Inflammatory macrophage treated with lipopolysaccharide for 1 hour (primary cell): ENCODE measurements around the gene MARCHF11.

ENCODE experiments used
- DNase-seq, 2 donors: peaks; one replicate each; pipeline ENCODE4 v3.0.0-alpha.2; 2020 to 2022

MARCHF11 gene, protein sequence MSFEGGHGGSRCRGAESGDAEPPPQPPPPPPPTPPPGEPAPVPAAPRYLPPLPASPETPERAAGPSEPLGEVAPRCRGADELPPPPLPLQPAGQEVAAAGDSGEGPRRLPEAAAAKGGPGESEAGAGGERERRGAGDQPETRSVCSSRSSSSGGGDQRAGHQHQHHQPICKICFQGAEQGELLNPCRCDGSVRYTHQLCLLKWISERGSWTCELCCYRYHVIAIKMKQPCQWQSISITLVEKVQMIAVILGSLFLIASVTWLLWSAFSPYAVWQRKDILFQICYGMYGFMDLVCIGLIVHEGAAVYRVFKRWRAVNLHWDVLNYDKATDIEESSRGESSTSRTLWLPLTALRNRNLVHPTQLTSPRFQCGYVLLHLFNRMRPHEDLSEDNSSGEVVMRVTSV

DNA sequence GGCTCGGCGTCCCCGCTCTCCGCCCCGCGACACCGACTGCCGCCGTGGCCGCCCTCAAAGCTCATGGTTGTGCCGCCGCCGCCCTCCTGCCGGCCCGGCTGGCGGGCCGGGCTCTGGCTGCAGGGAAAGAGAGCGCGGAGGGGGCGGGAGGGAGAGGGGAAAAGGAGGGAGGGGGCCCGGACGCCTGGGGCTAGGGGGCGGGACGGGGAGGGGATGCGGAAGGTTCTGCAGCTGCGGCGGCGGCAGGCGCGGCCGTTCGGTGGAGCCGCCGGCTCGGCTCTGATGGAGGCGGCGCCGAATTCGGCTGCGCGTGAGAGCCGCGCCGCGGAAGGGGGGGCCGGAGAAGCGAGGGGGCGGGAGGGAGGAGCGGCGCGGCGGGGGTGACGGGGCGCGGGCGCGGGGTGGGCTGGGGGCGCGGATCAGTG is at the start of gene MARCHF11:
TSS of gene MARCHF11 (minus strand) at position 281 of the 425 bp plus-strand sequence. CDS start at position 65, 216 bp downstream.
- DNase-seq: no peak

DNA sequence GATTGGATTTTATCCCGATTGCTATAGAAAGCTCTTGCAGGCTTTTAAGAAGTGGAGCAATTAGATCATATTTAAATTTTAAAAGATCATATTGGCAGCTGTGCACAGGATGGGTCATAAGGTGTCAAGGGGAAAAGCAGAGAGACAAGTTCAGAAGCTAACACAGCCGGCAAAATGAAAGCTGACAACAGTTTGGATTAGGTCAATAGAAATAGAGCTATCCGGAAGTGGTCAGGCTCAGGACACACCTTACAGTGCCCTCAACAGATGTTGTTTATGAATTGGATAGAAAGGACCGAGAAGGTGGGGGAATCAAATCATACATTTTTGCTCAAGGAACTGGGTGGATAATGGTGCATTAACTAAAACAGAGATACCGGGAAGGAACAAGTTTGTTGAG is 46.3 kb upstream of the MARCHF11 start:
- no peak for DNase-seq

DNA sequence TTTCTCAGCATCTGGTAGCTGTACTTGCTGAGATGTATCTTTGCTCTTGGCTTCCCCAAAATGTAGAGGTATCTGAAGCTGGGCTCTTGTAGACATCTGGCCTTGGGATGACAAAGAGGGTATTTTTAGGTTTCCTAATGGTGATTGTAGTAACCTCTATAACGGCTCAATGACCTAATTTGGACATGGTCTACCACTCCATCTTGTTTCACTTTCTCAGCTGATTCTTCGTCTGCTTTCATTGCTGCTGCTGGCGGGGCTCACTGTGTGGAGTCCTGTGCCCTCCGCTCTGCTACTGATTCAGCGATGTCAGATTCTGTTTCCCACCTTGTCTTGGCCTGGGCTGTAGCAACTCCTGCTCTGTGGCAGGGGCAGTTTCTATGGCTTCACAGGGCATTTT is 12.7 kb upstream of the MARCHF11 start:
- DNase-seq: no peak

DNA sequence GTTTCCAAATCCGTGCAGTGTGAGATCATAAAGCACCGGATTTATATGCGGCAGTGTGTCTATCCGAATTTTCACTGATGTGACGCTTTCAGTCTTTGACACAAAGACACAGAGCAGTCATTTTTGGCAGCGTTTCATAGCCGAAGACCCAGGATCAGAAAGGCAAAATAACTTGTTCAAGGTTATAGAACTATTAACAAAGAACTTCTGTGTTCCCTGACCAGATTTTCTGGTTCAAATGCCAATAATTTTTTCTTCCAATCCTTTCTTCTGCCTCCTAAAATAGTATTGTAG is 1.1 kb upstream of the MARCHF11 start:
- no peak for DNase-seq

DNA sequence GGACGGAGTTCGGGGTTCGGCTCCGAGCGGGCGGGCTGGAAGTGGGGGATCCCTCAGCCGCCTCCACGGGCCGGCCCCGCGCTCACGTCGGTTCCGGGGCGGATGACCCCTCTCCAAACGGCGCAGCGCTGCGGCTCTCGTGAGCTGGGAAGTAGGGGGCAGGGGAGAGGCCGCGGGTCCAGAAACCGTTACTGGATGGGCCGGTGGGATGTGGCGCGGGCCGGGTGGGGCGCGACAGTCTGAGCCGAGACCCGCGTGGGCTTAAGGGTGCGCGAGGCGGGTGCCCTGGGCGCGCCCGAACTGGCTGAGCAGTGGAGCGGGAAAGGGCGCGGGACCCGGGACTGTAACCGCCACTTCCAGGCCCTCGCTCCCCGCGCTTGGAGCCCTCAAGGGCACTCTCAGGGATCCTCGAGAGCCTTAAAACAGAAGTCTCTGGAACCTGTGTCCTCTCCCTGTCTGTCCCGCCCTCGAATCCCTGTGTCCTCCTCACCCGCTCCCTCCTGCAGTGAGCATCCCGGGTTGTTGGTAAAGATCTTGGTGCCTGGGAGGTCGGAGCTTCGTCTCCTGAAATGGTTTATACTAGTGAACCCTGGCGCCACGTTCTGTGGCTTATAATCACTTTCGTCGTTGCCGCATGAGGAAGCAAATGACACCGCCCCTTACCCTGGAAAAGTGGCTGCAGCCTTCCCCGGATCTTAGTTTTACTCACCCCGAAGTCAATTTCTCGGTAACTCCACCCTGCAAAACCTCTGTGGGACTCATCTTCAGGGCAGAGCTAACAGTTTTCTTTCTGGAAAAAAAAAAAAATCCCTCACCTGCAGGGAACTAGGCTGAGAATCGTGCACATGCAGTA is 571 bp upstream of the MARCHF11 start:
- DNase-seq: no peak

DNA sequence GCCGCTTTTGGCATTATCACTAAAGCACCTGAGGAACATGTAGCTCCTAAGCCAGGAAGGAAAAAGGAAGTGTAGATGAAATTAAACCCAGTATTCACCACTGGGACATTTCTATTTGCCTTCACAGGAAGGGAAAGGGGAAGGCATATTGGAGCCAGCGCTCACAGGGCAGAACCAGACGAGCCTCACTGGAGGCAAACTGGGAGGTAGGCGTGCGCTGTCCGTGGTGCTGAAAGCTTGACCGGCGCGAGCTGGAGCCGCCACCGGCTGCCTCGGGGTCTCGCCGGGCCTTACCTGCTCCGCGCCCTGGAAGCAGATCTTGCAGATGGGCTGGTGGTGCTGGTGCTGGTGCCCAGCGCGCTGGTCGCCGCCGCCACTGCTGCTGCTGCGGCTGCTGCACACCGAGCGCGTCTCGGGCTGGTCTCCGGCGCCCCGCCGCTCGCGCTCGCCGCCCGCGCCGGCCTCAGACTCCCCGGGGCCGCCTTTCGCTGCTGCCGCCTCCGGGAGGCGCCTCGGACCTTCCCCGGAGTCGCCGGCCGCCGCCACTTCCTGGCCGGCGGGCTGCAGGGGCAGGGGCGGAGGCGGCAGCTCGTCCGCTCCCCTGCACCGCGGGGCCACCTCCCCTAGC is 732 bp downstream of the MARCHF11 start:
- DNase-seq: peak; percentile 1 to 37

DNA sequence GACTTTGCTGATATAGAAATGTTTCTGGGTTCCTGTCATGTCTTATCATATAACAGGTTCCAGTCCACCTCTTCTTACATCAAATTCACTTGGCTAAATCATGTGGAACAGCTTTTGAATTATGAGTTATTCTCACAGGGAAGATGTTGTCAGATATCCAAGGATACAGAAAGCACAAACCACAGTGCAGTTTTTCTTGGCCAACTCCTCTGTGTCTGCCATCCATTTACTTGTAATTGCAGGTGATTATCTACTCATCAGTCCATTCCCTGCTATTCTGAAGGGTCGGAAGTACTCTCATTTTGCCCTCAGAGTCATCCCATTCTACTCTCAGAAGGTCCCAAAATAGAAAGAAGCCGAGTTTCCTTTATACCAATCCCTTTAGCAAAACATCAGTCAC is 10.0 kb downstream of the MARCHF11 start:
- DNase-seq: no peak

DNA sequence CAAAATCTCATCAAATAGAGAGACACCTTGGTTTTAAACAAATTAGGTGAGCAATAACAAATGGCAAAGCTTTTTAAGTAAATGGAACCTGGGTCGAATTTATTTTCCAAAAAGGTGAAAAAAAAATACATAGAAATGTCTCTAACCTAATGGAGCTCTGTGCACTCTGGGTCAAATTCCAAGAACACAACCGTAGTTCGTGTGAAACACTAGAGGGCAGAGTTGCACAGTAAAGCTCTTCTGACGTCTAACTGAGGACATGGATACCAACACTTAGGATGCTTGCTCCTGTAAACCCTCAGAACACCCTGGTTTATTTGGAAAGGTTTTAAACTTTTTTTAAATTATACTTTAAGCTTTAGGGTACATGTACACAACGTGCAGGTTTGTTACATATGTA is 18.9 kb downstream of the MARCHF11 start:
- DNase-seq: peak; percentile 28 to 47

DNA sequence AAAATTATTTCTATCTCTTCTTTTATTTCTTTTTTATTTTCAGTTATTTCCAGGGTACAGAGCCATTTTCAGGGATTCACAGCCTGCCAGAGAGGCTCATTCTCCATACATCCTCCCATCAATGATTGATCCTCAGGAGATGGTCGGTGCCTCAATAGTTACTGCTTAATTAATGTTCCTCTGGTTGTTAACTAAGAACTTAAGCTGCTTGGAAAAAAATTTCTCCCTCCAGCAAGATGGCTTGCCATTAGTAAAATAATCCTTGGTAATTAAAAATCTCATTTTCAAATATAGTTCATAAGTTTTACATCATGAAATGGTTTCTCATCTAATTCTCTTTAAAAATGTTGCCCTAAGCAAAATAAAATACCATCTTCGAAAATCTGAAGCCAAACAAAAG is 20.0 kb downstream of the MARCHF11 start:
- no peak for DNase-seq

DNA sequence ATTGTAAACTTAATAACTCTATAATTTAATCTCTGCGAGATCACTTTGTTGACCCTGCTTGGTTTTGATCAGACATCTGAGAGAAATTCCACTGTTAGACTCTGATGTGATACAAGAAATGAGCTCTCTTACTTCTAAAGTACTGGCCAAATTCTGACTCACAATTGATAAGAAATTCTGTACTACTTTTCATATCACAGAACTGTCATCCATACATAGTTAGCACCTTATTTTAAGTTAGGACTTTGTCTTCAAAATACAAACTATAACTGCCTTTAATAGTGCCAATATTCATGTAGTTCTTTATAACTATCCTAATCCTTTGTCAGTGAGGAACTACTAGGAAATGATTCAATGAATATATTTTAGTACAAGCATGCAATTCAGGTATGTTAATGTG is 23.4 kb downstream of the MARCHF11 start:
- no peak for DNase-seq

DNA sequence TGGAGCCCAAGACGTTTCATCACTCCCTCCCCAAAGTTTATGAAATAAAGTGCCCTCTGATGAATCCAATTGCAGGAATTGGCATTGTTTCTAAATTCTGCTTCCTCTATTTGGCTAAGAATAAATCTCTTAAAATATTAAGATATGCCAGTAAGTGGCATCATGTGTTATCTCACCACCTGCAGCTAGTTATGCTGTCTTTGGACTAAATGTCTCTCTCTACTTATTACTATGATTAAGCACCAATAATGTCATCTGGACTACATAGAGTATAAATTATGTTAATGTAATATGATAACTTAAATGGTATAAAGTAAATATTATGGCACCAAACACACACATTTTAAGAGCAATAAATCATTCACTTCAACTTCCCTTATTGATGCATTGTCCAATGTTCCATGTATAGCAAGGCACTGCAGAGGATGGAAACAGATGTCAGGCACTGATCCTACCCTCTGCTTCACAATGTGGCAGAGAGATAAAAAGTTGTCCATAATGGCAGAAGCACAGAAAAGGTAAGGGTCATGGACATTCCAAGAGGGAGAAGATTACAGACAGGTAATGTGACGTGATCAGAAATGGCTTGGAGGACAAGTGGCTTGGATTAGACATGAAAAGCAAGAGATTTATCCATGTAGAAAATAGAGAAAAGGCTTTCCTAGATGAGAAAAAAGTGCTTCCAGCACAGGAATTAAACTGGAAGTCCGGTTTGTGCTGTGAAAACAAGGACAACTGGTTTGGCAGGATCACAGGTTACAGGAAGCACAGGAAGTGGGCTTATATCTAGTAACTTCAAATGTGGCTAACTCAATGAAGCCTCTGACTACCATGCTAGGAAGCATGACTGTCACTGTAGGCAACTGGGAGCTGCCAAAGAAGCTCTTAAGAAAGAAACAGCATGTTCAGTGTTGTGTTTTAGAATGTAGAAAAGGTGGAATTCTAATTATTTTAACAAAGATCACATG is 26.7 kb downstream of the MARCHF11 start:
- DNase-seq: no peak

DNA sequence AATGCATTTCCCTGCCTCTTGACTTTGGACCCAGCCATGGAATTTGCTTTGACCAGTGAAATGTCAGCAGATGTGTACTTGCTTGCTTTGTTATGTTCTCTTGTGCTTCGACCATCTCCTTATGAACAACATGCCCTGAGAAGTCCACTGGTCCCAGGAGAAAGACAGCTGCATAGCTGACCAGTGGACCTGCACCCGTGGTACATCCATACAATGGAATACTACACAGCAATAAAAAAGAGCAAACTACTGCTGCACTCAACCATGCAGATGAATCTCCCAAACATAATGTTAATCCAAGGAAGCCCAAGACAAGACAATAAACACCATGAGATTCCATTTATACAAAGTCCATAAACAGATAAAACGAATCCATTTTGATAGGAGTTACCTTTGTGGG is 30.0 kb downstream of the MARCHF11 start:
- DNase-seq: no peak

DNA sequence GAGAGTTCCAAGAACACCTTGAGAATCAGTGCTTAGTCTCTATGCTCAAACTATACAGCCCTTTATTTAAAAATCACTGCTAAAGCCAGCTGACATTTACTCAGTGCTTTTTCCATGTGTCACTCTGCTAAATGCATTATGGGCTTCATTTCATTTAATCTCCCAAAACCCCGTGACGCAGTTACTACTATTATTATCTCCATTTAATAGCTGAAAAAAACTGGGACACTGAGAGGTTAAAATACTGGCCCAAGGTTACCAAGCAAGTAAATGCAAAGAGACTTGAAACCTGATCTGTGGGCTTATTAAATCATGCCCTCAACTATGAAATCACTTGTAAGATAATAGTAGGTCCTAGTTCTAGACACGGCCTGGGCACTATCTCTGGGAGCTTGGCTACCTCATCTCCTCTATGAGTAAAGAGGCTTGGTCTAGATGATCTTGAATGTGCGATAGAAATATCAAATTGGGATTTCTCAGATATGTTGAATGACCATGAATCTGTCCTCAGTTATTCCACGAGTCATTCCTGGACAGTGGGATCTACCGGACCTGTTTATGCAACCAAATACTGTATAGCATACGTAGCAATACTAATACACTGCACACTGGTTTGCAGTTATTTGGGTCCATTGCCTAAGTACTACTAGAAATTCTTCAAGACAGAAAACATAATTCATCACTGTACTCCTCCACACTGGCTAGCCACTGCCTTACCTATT is 32.3 kb downstream of the MARCHF11 start:
- no peak for DNase-seq

DNA sequence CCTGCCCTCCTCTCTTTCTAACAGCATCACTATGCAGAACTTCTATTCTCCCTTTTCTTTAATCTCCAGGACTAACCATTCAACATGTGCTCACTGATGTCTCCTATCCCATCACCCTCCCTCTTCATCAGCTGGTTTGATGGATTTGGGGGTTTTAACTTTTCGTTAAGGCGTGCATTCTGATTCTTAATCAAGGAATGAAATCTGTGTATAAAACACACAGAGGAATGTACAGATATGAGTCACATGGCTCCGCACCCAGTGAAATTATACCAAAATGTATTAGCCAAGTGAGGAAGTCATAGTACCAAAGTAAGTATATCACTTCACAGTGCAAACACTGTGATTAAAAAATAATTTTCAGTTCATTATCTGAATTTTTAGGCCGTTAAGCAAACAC is 35.2 kb downstream of the MARCHF11 start:
- DNase-seq: no peak

DNA sequence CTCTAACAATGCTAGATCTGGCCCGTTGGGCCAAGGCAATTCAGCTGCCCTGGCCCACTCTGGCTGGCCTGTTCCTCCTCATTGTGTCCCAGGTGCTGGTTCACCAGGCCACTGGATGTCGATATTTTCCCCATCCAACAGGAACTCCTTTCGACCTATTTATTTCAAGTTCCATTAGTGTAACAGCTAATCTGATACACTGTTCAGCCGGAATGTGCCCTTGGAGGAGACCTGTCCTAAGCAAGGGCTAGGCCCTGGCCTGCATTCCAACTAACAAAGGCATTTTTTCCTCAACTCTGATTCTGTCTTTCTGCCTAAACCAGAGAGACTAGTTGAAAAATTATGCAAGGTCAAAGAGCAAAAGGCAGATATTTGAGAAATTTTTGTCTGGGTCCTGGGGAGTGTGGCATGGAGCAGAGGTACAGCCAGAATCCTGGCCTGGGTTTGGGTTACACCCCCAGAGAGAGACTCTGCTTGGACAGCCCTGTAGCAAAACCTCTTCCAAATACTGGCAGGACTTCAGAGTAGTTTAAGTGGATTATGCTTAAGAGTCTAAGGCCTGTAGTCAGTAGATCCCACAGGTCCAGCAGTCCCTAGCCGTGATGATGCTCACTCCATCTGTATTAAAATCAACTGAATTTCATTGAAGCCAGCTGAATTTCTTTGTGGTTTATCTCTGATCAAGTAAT is 36.1 kb downstream of the MARCHF11 start:
- DNase-seq: no peak

DNA sequence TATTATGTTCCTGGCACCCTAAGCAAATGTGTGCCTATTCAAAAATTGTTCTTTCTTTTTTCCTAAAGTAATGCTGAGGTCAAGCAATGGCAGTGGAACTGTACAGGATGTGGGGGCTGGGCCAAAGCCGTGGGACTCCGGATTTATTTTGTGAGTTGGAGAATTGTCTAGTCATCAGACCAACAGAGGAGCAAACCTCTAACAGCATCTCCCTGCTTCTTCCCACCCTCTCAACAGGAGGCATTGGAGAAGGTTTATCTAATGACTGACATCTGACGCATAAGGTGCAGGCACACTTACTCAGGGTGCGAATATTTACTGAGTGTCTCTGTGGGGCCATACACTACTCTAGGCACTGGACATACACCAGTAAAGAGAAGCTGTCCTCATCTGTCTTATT is 38.6 kb downstream of the MARCHF11 start:
- DNase-seq: no peak

DNA sequence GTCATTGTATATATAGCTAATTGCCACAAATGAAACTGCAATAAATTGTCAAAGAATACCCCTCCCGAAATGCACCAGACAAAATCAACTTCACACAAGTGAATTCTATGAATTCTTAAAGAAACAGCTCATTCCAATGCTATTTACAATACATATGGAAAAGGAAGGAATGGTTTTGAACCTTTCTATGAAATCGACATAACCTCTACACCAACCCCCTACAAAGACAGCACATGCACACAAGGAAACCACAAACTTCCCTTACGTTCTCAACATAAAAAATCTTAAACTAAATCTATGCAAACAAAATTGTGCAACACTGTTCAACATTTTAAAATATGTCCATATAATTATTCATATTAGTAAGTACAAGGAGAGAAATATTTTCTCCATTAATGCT is 39.2 kb downstream of the MARCHF11 start:
- no peak for DNase-seq

DNA sequence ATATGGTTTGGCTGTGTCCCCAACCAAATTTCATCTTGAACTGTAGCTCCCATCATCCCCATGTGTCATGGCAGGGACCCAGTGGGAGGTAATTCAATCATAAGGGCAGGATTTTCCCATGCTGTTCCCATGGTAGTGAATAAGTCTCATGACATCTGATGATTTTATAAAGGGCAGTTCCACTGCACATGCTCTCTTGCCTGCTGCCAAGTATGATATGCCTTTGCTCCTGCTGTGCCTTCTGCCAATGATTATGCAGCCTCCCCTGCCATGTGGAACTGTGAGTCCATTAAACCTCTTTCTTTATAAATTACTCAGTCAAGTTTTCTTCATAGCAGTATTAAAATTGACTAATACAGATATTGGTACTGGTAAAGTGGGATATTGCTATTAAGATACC is 42.4 kb downstream of the MARCHF11 start:
- DNase-seq: no peak

DNA sequence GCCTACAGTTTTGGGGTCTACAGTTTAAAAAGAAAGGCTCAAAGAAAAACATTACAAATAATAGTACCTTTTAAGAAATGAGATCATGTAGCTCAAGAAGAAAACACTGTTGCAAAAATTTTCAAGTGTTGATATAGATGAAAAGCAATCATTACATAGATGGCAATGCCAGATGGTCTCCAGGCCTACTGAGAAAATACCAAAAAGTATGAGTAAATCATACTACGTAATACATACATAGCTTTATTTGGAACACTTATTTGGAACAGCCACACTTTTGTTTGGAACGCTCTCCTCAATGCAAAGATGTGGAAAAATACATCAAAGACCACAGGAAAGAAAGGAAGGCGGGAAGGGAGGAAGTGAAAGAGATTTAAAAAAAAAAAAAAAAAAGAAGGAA is 44.1 kb downstream of the MARCHF11 start:
- DNase-seq: no peak

DNA sequence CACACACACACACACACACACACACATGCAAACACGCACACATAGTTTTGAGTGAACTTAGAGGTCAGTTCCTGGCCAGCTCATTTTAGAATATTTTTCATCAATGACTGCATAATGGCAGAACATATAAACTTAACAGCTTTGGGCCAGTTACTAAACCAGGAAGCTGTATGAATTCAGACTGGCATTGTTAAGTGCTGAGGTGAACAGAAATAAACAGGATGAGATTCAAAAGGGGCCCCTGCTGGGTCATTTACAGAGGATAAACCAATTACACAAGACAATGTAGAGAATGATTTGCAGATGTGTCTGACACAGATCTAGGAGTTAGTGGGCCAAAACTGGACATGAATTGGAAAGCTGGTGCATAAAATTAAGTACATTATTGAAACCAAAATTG is 44.6 kb downstream of the MARCHF11 start:
- no peak for DNase-seq

DNA sequence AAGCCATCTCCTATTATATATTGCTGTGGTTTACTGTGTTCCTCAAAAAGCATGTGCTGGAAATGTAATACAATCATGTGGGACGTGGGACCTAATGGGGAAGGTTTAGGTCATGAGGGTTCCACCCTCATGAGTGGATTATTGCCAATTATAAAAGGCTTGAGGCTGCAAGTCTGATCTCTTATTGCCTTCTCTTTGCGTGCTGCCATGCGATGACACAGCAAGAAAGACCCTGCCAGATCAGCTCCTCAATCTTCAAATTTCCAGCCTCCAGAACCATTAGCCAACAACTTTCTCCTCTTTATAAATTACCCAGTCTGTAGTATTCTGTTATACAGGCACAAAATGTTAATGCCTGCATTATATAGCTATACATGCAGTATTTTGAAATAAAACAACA is 45.4 kb downstream of the MARCHF11 start:
- no peak for DNase-seq
